ENCODE data around the gene AKNA.
A peak's percentile ranks its signal among the peaks of the same experiment; 100 is the strongest.

The AKNA gene, protein sequence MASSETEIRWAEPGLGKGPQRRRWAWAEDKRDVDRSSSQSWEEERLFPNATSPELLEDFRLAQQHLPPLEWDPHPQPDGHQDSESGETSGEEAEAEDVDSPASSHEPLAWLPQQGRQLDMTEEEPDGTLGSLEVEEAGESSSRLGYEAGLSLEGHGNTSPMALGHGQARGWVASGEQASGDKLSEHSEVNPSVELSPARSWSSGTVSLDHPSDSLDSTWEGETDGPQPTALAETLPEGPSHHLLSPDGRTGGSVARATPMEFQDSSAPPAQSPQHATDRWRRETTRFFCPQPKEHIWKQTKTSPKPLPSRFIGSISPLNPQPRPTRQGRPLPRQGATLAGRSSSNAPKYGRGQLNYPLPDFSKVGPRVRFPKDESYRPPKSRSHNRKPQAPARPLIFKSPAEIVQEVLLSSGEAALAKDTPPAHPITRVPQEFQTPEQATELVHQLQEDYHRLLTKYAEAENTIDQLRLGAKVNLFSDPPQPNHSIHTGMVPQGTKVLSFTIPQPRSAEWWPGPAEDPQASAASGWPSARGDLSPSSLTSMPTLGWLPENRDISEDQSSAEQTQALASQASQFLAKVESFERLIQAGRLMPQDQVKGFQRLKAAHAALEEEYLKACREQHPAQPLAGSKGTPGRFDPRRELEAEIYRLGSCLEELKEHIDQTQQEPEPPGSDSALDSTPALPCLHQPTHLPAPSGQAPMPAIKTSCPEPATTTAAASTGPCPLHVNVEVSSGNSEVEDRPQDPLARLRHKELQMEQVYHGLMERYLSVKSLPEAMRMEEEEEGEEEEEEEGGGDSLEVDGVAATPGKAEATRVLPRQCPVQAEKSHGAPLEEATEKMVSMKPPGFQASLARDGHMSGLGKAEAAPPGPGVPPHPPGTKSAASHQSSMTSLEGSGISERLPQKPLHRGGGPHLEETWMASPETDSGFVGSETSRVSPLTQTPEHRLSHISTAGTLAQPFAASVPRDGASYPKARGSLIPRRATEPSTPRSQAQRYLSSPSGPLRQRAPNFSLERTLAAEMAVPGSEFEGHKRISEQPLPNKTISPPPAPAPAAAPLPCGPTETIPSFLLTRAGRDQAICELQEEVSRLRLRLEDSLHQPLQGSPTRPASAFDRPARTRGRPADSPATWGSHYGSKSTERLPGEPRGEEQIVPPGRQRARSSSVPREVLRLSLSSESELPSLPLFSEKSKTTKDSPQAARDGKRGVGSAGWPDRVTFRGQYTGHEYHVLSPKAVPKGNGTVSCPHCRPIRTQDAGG (N-terminal part only)

DNA sequence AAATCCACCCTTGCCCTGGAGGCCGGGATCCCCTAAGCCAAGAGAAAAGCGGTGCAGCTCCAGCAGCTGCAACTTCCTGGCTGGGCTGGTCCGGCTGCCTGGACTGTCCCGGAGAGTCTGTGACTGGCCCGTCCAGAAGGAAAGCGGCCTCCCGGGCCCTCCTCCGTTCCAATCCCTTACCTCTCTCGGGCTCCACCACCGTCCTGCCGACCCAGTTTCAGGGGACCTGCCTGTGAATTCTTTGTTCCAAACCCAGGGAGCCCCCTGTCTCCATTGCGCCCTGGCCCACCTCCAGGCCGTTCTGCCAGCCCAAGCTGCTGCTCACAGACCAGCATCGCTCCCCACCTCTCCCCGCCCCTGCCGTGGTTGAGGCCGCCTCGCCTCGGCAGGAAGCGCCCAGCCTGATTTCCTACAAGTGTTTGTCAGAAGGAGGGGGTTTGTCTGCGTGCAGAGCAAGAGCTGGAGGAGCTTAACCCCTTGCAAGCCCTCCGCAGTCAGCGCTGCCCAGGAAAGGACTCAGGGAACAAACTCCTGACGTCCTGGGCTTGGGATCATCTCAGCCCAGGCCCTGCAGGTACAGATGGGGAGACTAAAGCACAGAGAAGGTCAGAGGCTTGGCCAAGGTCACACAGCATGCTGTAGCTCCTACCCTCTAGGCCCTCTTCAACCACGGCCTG lies at the start of gene AKNA:
Gene AKNA (minus strand): TSS at position 303 of the 677 bp plus-strand sequence. CDS start 6,649 bp downstream, outside the sequence.
- DNase-seq: peak; percentile 88

DNA sequence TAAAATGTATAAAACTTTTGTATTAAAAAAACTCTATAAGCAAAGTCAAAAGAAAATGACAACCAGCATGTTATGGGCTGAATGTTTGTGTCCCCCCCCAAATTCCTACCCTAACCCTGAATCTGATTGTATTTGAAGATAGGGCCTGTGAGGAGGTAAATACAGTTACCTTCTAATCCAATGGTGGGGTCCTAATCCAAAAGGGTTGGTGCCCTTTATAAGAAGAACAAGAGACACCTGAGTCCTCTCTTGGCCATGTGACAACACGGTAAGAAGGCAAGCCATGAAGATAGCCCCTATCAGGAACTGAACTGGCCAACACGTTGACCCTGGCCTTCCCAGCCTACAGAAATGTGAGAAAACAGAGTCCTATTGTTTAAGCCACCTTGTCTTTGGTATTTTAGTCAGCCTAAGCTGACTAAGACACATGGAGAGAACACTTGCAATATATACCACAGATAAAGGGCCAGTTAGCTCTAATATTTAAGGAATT lies 49.7 kb upstream of the AKNA start:
- no peak for DNase-seq

DNA sequence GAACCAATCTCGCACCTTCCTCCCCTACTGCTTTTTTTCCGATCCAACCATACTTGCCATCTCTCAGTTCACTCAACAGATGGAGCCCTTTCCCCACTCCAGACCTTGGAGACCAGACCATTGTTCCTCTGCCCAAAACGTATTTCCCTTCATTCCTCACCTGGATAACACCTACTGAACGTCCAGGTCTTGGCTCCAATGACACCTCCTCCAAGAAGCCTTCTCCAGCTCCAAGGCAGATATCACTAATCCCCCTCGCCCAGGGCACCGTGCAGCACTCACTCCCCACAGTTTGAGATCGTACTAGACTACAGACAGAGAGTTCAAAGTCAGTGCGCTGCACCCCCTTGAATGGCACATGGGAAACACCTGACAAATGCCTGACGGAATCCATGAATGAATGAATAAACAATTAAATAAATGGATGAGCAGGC lies 47.1 kb upstream of the AKNA start:
- DNase-seq: no peak

DNA sequence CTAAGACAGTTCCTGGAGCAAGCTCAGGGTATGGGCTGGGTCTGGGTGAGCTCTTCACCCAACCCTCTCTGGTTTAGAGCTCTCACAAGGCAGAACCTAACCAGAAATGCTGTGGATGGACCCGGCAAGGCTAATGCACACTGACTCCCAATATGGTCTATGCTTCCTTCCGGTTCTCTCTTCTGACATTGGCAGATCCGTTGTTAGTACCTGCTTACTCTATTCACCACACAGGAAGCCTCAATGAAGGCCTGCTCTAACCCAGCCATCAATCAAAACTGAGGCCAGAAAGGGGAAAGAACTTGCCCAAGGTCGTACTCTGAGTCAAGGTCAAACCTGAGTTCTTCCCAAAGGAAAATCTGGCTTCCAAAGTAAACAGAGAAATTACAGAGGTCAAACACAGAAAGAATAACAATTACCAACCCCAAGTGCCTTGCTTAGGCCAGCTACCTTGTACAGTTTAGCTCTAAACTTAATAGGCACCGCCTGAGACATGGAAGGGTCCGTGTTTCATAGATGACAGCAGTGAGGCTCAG lies 46.0 kb upstream of the AKNA start:
- DNase-seq: no peak

DNA sequence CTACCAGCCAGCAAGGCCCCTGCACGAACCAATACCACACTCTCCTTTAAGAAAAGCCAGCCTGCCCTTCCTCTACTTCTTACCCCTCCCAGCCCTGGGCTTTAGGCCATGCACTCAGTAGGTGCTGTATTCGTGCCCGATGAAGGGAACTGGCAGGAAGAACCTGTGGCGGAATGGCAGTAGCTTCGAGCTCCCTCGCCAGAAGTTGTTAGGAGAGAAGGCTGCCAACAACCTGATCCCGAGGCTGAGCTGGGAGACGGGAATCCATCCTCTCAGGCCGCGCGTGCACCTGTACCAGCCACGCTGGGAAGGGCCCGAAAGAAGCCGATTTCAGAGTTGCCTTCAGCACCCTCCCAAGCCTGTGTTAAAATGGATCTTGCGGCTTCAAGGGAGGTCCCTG lies 45.3 kb upstream of the AKNA start:
- DNase-seq: no peak

DNA sequence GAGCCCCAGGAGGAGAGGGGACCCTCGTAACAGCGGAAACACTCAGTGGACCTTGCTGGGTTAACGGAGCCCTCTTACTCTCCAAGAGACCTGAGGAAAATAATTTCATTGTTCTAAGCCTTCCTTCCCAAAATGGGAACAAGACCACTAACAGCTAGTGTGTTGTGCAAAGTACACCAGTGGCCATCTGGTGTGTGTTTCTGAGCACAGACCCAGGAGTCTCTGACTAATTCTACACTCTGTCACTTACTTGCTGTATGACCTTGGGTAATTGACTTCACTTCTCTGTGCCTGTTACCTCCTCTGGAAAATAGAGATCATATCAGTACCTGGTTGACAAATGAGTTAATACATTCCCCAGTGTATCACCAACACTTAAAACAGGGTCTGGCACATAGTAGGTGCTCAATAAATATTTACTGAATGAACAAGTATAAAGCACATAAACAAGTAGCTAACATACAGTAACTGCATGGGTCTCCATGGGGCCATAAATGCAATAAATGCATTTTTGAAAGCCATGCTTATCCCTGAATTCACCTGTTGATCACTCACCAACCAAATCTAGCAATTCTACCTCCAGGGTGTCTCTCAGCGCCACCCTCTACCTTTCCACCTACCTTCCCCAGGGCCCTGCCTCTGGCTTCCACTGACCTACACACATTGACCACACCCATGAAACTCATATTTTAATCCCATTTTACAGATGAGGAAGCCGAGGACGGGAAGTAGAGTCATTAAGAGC lies 44.7 kb upstream of the AKNA start:
- DNase-seq: no peak

DNA sequence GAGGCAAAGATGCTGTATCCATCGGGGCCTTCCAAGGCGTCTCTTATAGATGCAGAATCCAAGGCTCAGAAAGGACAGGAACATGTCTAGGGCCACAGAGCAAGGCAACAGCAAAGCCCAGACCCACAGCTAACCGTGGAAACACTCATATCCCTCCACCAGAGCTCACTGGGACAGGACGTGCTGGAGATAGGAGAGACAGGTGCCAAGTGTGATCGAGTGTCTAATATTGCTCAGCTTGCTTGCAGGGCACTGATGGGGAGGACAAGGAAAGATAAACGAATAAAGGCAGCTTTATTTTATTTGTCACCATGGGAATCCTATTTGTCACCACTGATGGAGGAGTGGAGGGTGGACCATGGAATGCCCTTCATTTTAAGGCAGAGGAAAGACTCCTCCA lies 44.0 kb upstream of the AKNA start:
- no peak for DNase-seq

DNA sequence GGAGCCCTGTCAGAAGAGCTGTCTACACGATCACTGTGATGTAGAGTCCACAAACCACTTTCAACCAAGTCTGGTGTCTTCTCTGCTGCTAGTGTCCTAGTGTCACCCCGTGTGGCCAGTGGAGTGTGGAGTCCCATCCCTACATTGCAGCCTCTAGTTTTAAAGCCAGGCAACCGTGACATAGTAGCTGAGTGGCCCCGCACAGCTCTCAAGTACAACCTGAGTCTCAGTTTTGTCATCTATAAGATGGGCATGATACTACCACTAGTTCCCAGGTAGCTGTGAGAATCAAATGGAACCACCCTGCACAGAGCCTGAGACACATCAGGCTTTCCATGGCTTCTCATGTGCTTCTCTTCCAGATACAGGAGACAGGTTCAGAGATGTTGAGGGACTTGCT lies 43.2 kb upstream of the AKNA start:
- no peak for DNase-seq

DNA sequence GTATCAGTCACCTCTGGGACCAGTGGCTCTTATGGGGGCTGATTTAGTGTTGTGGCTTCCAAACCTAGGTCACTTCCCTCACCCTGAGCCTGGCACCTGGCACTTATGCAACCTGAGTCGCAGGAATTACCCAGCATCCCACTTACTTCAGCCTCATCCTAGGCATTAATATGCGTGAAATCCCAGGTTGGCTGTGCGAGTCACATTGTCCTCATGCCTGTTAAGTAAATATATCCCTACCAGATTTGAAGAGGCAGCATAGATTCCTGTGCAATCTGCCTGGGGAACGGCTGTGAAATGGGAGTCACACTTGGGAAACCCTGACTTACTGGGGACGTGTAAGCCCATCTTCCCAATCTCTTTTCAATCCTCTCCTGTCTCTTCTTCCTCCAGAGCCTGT lies 42.7 kb upstream of the AKNA start:
- no peak for DNase-seq

DNA sequence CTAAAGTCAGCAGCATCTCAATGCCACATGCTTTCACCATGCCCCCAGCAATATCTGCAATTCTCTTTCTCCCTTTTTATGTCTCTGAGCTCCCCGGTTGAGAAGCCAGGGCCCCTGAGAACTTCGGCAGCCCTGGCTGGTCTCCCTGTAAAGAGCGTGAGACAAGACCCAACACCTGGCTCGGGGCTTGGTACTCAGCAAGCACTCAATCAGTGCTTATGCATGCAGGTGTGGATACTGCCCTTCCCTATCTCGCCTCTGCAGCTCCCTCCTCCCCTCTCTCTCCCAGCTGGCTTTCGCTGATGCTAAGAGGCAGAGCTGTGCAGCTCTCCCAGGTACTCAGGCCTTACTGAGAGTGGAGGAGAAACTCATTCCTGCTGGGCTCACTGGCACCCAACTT lies 41.7 kb upstream of the AKNA start:
- DNase-seq: no peak

DNA sequence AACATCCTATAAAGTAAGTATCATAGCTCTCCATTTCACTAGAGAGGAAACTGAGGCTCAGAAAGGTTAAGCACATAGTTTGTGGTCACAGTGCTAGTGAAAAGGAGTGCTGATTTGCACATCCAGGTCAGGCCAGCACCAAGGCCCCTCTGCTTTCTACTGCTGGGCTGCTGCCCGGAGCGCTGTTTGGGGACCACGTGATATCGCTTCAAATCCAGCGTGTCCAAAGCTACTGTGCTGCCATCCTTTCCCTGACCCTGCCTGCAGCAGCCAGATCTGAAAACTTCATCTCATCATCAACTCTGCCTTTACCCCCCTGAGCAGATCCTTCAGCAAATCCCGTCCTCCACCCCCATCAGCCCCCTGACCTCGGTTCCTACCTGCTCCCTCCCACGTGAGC lies 40.7 kb upstream of the AKNA start:
- no peak for DNase-seq

DNA sequence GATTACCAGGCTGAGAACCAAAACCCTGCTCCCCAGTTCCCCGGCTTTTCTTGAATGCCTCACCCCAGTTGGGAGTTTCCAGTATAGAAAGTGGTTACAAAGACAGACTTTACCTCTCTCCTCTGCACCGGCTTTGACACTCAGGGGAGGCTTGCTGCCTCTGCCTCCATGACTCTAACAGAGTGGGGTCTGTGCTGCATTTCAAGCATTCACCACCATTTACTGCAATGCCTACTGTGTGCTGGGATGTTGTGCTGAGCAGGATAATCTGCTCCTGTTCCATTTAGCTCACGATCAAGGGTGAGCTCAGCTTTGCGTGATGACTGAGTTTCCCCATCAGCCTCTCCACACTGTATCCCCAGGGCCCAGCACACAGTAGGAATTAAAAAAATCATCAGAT lies 39.9 kb upstream of the AKNA start:
- DNase-seq: no peak

DNA sequence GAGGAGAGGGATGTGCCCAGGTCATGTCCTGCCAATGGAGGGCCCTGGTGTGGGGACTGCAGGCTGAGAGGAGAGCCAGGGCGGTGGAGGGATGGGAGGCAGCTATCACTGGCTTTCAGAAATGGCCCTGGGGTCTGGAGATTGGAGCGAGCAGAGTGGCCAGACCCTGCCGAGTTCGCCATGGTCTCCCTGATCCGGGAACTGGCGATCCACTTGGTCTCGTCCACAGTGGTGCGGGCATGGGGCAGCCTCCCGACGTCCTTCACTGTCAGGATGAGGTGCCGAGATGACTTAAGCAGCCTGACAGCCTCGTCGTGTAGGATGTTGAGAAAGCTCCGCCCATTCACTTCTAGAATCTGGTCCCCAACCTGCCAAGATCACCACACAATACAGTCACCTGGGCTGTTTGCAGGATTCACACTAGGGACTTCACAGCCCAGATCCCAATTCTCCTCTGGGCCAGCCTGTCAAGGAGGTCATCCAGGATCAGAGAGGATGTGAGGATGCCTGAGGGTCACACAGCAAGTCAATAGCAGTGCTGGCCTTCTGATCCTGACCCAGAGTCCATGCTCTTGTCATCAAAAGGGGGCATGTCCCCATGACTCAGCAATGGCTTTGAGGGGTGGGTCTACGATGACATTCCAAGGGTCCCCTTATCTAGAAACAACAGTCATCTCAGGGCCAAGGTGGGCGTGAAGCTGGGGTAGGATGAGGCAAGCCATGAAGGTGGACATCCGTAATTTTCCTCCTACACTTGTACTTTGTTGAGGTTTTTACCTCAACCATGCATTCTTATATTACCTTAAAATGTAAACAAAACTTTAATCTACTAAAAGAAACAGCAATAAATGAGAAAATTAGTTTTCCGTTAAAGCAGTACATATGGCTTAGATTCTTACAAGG lies 38.5 kb upstream of the AKNA start:
- DNase-seq: no peak

DNA sequence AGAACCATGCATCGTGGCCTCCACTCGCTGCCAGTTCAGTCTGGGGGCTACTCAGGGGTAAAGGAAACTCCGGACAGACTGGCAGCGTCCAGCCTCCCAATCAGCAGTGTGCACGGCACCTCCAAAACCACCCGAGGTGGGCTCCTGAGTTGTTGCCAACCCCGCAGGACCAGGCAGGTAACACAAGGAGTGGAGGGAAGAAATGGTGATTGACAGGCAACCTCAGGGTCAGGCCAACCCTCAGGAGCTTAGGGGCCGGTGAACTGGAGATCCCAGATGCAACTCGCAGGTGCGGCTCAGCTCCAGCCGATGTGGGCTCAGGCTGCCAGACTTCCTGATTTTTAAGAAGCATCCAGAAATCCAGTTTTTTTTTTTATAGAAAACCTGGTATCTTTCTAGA lies 37.3 kb upstream of the AKNA start:
- no peak for DNase-seq

DNA sequence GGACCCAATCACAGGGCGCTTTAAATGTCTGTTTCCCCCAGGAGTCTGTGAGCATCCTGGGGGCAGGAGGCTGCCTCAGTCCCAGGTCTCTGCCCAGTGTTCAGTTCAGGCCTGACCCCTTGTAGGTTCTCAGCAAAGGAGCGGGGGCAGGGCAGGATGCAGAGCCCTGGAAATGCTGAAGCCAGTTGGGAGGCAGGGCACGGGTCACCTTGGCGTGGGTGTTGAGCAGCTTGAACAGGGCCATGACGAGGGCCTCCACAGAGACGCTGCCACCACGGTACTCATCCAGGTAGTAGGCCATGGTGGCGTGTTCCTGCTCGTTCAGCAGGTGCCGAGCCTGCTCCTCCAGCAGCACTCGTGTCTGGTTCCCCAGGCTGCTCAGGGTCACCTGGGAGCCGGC lies 36.3 kb upstream of the AKNA start:
- DNase-seq: no peak

DNA sequence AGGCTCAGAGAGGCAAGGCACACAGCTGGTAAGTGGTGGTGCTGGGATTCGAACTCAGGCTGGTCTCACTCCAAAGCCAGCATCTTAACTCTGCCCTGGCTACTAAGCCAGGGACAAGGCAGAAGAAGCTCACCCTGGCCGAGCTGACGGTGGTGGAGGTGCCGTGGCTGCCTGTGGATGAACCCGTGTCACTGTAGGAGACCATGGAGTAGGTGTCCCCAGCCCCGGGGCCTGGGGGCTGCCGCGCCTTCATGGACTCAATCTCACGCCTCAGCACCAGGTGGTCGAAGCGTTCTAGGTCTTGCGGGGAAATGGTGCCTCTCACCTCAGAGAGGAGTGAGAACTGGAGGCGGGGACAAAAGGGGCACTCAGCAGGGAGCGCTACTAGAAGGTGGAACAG lies 35.4 kb upstream of the AKNA start:
- no peak for DNase-seq

DNA sequence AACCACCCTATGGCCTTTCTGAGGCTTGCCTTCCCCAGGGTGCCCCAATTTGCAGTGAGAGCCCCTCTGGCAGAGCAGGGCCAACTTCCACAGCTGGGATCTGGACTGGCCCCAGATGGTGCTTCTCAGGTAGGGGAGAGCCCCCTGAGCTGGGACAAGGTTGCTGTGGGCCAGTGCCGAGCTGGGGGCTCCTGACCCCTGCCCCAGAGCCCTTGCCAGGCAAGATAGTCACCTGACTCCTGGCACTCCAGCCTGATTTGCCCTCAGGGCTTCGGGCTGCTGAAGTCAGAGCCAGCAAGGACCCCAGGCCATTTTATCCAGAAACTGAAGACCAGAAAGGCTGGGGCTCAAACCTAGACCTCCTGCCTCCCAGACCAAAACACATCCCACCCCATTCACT lies 33.4 kb upstream of the AKNA start:
- DNase-seq: no peak

DNA sequence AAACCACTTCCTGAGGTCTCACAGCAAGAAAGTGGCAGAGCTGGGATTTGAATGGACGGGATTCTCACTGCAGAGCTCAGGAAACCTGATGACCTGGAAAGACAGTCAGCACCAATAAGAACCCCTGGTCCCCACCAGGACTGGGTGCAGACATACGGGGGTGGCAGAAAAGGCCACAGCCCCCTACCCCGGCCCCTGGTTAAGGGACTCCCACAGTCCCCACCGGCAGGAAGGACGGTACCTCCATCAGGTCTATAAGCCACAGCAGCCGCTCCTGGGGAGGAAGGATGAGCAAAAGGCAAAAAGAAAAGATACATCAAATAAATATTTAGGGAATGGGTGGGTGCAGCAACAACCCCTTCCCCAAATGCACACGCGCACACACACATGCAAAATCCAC lies 32.0 kb upstream of the AKNA start:
- no peak for DNase-seq

DNA sequence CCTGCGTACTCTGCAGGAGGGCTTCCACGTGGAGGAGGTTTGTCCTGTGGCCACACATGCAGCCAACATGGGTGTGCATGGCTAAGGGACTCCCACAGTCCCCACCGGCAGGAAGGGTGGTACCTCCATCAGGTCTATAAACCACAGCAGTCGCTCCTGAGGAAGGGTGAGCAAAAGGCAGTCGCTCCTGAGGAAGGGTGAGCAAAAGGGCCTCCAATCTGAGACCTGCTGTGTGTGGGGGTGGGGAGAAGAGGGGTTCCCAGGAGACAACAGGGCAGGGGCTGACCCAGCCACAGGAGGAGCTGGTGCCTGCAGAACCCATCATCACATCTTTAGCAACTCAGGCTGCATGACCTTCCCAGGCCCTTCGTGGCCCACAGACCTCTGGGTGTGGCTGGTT lies 30.3 kb upstream of the AKNA start:
- no peak for DNase-seq

DNA sequence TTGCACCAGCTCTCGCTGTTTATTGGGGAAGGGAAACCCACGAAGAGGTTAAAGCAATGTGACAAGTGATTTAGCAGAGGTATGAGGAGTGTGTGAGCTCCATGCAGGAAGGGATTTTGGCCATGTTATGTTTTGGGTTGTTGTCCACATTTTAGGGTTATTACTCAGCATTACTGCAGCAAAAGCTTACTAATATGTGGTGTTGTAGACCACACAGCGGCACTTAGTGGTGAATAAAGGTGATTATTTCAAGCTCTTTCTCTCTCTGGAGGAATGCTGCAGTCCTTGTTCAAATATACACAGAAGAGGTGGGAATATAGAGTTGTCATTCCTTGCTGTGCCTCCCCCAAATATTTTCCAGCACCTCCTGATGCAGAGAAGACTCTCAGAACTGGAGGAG lies 29.7 kb upstream of the AKNA start:
- no peak for DNase-seq
